Measurements from ENCODE around the gene DHRSX. TPM values are rescaled to one million over a fixed set of nuclear protein-coding genes. Genes with fewer than 3 reads are reported as not detected.
A peak's percentile ranks its signal among the peaks of the same experiment; 100 is the strongest.
"Not testable (repeated sequence)": the region's sequence is repeated elsewhere in the genome, so short reads cannot be mapped to it uniquely, and the experiment has no call there.

DHRSX gene
- polyA plus RNA-seq, 3 donors from 2014 or later: 20.0 to 36.4 (median 23.2) TPM

GRCh38 chrX:2471126-2471525, 29.6 kb downstream of the DHRSX start:
- H3K9me3 Mint-ChIP-seq; H3K27me3 Mint-ChIP-seq (ENCODE audit: low read depth in 3 of 3); H3K4me3 Mint-ChIP-seq; H3K27ac Mint-ChIP-seq; DNase-seq; H3K36me3 Mint-ChIP-seq: not testable (repeated sequence)
- H3K4me1 Mint-ChIP-seq: peaks cover 6 to 21% of the 10 kb centered on the region in 2 donors

GRCh38 chrX:2469852-2470251, 30.9 kb downstream of the DHRSX start:
- H3K4me3 Mint-ChIP-seq; DNase-seq; H3K36me3 Mint-ChIP-seq; H3K27me3 Mint-ChIP-seq (ENCODE audit: low read depth in 3 of 3); H3K9me3 Mint-ChIP-seq; H3K27ac Mint-ChIP-seq: not testable (repeated sequence)
- H3K4me1 Mint-ChIP-seq: peaks cover 7 to 21% of the 10 kb centered on the region in 2 donors

GRCh38 chrX:2469196-2469685, 31.5 kb downstream of the DHRSX start:
- no peak overlapping the region for H3K27ac Mint-ChIP-seq
- peaks cover 0 to 4% (median 3%) of the 10 kb centered on the region in 3 donors for H3K36me3 Mint-ChIP-seq
- DNase-seq: no peak
- H3K4me1 Mint-ChIP-seq: peaks cover 8 to 21% of the 10 kb centered on the region in 2 donors
- H3K9me3 Mint-ChIP-seq: no peaks in the 10 kb centered on the region
- no peak overlapping the region for H3K4me3 Mint-ChIP-seq
- peaks cover 0 to 2% (median 0%) of the 10 kb centered on the region in 3 donors for H3K27me3 Mint-ChIP-seq (ENCODE audit: low read depth in 3 of 3)

- DNase-seq: no peak
- Mint-ChIP-seq H3K4me1 (peaks cover 5 to 24% of the 10 kb centered on the region in 2 donors), H3K27me3 (ENCODE audit: low read depth in 3 of 3) (peaks cover 0 to 2% (median 0%) of the 10 kb centered on the region in 3 donors)
Measured at GRCh38 chrX:2468261-2469195, 32.2 kb downstream of the DHRSX start.

GRCh38 chrX:2466876-2467656, 33.7 kb downstream of the DHRSX start:
- Mint-ChIP-seq H3K27me3 (ENCODE audit: low read depth in 3 of 3) (peaks cover 0 to 2% (median 0%) of the 10 kb centered on the region in 3 donors), H3K4me3 (no peak overlapping the region)

More at GRCh38 chrX:2468261-2469195, 32.2 kb downstream of the DHRSX start:
- H3K9me3 Mint-ChIP-seq: no peaks in the 10 kb centered on the region
- peaks cover 0 to 4% (median 3%) of the 10 kb centered on the region in 3 donors for H3K36me3 Mint-ChIP-seq
- H3K27ac Mint-ChIP-seq: no peak overlapping the region
- H3K4me3 Mint-ChIP-seq: no peak overlapping the region

GRCh38 chrX:2464677-2465166, 36.1 kb downstream of the DHRSX start:
- H3K27me3 Mint-ChIP-seq (ENCODE audit: low read depth in 3 of 3): peaks cover 0 to 2% (median 0%) of the 10 kb centered on the region in 3 donors

More at GRCh38 chrX:2466876-2467656, 33.7 kb downstream of the DHRSX start:
- H3K27ac Mint-ChIP-seq: peak overlapping the region in 1 of 6 donors; percentile 12
- H3K4me1 Mint-ChIP-seq: peaks cover 6 to 30% of the 10 kb centered on the region in 2 donors
- DNase-seq: no peak
- H3K9me3 Mint-ChIP-seq: no peaks in the 10 kb centered on the region
- peaks cover 0 to 4% (median 3%) of the 10 kb centered on the region in 3 donors for H3K36me3 Mint-ChIP-seq

GRCh38 chrX:2463973-2464676, 36.7 kb downstream of the DHRSX start:
- H3K4me3 Mint-ChIP-seq: no peak overlapping the region
- DNase-seq: no peak
- peaks cover 10 to 41% of the 10 kb centered on the region in 2 donors for H3K4me1 Mint-ChIP-seq
- H3K27ac Mint-ChIP-seq: no peak overlapping the region
- no peaks in the 10 kb centered on the region for H3K9me3 Mint-ChIP-seq
- H3K27me3 Mint-ChIP-seq (ENCODE audit: low read depth in 3 of 3): peaks cover 0 to 2% (median 0%) of the 10 kb centered on the region in 3 donors
- H3K36me3 Mint-ChIP-seq: no peaks in the 10 kb centered on the region

More at GRCh38 chrX:2464677-2465166, 36.1 kb downstream of the DHRSX start:
- Mint-ChIP-seq H3K27ac (no peak overlapping the region), H3K4me3 (no peak overlapping the region), H3K9me3 (no peaks in the 10 kb centered on the region), H3K4me1 (peaks cover 10 to 41% of the 10 kb centered on the region in 2 donors), H3K36me3 (peaks cover 0 to under 1% (median under 1%) of the 10 kb centered on the region in 3 donors)
- no peak for DNase-seq

- H3K9me3 Mint-ChIP-seq; DNase-seq; H3K27ac Mint-ChIP-seq; H3K4me3 Mint-ChIP-seq; H3K27me3 Mint-ChIP-seq (ENCODE audit: low read depth in 3 of 3); H3K36me3 Mint-ChIP-seq: not testable (repeated sequence)
- peaks cover 10 to 38% of the 10 kb centered on the region in 2 donors for H3K4me1 Mint-ChIP-seq
Measured at GRCh38 chrX:2463481-2463880, 37.3 kb downstream of the DHRSX start.

- Mint-ChIP-seq H3K9me3 (no peaks in the 10 kb centered on the region), H3K27ac (peak overlapping the region in 1 of 6 donors; percentile 44), H3K4me1 (peaks cover 8 to 31% of the 10 kb centered on the region in 2 donors), H3K27me3 (ENCODE audit: low read depth in 3 of 3) (peaks cover 0 to 2% (median 2%) of the 10 kb centered on the region in 3 donors), H3K36me3 (no peaks in the 10 kb centered on the region), H3K4me3 (no peak overlapping the region)
- DNase-seq: no peak
Measured at GRCh38 chrX:2462780-2463179, 38.0 kb downstream of the DHRSX start.

GRCh38 chrX:2462074-2462473, 38.7 kb downstream of the DHRSX start:
- Mint-ChIP-seq H3K27me3 (ENCODE audit: low read depth in 3 of 3) (peaks cover 0 to 2% (median 2%) of the 10 kb centered on the region in 3 donors), H3K4me1 (peaks cover 8 to 27% of the 10 kb centered on the region in 2 donors), H3K27ac (peak overlapping the region in 1 of 6 donors; percentile 31)

GRCh38 chrX:2461711-2462016, 39.1 kb downstream of the DHRSX start:
- Mint-ChIP-seq H3K27me3 (ENCODE audit: low read depth in 3 of 3) (peaks cover 0 to 2% (median 2%) of the 10 kb centered on the region in 3 donors), H3K36me3 (peaks cover 0 to 5% (median 0%) of the 10 kb centered on the region in 3 donors), H3K9me3 (peaks cover 0 to under 1% (median 0%) of the 10 kb centered on the region in 6 donors), H3K27ac (no peak overlapping the region), H3K4me3 (no peak overlapping the region), H3K4me1 (peaks cover 9 to 31% of the 10 kb centered on the region in 2 donors)
- no peak for DNase-seq

More at GRCh38 chrX:2462074-2462473, 38.7 kb downstream of the DHRSX start:
- DNase-seq: no peak
- Mint-ChIP-seq H3K4me3 (no peak overlapping the region), H3K36me3 (peaks cover 0 to under 1% (median 0%) of the 10 kb centered on the region in 3 donors), H3K9me3 (no peaks in the 10 kb centered on the region)

- not testable (repeated sequence) for H3K27me3 Mint-ChIP-seq (ENCODE audit: low read depth in 3 of 3); H3K9me3 Mint-ChIP-seq; DNase-seq; H3K4me3 Mint-ChIP-seq; H3K36me3 Mint-ChIP-seq; H3K27ac Mint-ChIP-seq
- H3K4me1 Mint-ChIP-seq: peaks cover 10 to 32% of the 10 kb centered on the region in 2 donors
Measured at GRCh38 chrX:2460821-2461710, 39.7 kb downstream of the DHRSX start.

Measured in immature natural killer cell (primary cell).